Stimulated activated CD4-positive, alpha-beta T cell treated with anti-CD3 and anti-CD28 coated beads, Interleukin-4, amount 100 ng/mL, for 1 hour (primary cell): ENCODE measurements around the gene RREB1.

Source experiments
- DNase-seq: peaks from one replicate; pipeline ENCODE4 v3.0.0-alpha.2; 2020

RREB1 gene

DNA sequence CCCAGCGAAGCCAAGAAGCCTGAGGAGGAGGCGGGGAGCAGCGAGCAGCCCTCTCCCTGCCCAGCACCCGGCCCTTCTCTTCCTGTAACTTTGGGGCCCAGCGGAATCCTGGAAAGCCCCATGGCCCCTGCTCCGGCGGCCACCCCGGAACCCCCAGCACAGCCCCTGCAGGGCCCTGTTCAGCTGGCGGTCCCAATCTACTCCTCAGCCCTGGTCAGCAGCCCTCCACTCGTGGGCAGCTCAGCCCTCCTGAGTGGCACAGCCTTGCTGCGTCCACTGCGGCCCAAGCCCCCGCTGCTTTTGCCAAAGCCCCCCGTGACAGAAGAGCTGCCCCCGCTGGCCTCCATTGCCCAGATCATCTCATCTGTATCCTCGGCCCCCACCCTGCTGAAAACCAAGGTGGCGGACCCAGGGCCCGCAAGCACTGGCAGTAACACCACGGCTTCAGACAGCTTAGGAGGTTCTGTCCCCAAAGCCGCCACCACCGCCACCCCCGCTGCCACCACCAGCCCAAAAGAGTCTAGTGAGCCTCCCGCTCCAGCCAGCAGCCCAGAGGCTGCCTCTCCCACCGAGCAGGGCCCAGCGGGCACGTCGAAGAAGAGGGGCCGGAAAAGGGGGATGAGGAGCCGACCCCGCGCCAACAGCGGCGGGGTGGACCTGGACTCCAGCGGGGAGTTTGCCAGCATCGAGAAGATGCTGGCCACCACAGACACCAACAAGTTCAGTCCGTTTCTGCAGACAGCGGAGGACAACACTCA lies 123.4 kb downstream of the RREB1 start:
- no peak for DNase-seq

DNA sequence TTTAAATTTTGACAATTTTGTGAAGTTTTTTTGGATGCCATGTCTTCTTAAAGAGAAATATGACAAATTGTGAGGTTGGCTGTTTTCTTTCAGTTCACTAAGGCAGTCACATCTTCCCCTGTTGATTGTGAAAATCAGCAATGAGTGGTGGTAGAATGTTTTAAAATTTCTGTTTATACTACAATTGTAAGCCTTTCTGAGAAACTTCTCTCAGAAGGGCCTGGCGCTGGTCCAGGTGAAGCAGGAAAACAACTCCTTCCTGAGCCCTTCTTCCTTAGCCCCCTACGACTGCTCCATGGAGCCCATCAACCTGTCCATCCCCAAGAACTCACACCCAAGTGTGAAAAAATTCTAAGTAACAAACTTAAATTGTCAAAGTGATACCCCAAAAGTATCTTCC lies 124.6 kb downstream of the RREB1 start:
- no peak for DNase-seq

DNA sequence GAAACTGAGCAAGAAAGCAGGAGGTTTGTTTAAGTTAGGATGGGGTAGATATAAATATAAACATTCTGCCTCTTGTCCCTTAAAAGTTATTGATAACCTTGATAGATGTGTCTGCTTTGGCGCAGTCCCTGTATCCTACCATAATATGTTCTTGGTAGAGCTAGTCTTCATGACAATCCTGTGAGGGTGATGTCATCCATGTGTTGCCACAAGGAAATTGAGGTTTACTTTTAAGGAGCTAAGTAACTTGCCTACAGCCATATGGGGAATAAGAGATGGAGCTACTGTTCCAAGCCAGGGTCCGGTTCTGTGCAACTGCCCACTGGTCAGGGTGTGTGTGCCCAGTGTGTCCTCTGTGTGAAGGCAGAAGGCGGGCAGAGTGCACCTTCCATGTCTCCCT lies 126.8 kb downstream of the RREB1 start:
- DNase-seq, result no peak

DNA sequence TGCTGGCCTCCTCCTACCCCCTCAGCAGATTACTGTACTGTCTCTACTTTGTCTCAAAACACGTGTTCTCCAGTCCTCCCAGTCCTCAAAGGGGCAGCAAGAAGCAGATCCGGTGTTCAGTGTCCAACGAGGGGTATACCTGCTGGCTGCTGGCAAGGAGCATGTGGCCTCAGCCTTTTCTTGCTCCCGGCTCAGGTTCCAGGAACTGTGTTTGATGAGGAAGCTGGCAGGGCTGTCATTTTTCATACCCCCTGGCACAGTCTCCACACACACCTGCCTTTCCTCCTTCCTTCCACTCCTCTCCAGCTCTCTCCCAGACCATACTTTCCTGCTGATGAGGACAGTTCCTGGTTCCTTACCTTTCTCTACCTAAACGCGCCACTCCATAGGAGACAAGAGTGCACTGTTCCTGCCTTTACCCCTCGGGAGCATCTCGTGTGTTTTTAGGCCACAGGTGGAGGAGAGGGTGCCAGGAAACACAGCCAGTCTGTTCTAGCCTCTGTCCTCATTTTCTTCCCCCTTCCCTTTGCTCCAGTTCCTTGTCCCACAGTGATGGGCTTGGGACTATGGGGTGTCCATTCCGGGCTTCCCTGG lies 128.0 kb downstream of the RREB1 start:
- no peak for DNase-seq

DNA sequence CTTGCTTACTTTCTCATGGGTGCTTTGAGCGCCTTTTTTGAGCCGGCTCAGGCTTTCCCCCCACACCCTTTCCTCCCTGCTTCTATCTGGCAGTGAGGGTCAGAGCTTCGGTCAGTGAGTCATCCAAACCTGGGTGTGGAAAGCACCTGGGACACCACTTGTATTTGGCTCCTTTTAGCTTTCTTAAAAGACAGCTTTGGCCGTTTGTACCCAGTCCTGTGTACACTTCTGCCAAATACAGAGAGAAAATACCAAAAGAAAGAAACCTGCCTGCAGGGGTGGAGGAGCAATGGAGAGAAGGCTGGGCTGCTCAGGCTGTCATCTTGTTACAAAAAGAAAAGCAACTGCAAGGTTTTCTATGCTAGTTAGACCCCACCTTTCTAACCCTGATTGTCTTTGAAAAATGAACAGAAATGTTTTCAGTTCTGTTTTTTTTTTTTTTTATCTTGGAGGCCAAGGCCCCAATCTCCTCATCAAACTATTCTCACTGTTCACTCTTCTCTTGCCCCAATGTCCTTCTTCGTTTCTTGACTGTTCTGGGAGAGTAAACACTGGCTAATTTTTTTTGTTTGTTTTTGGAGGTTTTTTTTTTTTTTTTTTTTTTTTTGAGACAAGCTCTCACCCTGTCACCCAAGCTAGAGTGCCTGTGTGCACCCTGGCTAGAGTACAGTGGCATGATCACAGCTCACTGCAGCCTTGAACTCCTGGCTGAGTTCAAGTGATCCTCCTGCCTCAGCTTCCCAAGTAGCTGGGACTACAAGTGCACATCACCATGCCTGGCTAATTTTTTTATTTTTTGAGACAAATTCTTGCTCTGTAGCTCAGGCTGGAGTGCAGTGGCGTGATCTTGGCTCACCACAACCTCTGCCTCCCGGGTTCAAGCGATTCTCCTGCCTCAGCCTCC lies 128.8 kb downstream of the RREB1 start:
- DNase-seq, result no peak

DNA sequence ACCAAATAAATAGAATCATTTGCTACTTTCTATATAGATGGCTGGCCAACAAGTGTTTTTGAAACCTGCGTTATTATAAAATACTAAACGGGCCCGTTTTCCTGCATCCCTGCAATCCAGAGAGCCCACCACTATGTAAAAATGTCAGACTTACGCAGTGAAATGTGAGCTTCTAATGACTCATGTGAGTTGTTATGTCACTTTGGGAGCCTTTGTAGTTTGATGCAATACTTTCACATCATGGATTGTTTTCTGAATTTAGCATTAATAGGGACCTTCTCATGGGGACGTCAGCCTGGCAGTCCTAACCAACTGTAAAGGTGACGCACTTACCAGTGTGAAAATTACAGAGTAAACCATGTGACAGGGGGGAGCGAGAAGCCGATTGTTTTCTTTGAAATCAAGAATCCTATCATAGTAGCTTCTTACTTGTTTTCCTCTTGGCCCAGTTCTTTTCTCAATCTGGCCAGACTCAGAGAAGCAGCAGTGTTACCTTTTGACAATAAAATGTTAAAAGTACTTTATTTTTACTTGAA lies 130.0 kb downstream of the RREB1 start:
- no peak for DNase-seq

DNA sequence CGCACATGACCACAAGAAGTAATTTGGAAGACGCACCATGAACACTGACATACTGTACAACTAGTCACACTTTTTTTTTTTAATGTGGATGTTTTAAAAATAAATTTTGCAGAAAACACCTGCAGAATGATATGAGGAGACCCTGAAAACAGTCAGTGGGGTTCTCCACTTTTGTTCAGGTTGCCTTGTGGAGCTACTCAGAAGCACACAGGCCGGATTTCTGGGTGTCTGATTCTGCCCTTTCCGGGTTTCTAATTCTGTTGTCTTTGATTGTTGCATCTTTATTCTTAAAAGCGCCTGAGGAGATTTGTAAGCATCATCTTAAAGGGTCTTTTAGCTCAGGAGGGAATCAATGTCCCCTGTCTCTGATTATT lies 130.8 kb downstream of the RREB1 start:
- no peak for DNase-seq

DNA sequence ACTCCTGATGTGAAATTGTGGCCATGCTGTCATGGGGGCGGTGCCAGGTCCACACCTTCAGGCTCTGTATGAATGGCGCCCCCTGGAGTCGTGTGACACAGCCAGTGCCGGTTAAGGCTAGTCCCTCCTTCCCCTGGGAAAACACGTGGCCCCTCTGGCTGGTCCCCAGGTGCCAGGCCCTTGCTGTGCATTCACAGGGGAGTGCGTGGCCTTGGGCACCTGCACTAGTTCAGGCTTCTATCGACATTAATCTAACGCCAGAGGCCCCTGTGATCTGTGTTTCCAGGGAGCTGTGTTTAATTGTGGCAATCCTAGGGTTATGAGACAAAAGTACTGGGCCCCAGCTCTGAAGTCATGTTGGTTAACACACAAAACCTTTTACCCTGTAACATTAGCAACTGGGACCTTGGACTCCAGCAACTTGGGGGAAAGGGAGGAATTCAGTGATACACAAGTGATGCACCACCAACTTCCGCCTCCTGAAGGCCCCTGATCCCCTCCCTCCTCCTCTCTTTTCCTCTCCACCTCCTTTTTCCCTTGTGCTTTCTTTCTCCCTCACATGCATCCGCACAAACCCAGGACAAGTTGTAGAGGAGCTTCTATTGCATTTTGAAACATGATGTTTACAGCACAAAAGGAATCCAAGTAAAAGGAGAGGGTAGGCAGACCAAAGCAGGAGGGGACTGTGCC lies 131.3 kb downstream of the RREB1 start:
- peak; percentile 81 for DNase-seq

DNA sequence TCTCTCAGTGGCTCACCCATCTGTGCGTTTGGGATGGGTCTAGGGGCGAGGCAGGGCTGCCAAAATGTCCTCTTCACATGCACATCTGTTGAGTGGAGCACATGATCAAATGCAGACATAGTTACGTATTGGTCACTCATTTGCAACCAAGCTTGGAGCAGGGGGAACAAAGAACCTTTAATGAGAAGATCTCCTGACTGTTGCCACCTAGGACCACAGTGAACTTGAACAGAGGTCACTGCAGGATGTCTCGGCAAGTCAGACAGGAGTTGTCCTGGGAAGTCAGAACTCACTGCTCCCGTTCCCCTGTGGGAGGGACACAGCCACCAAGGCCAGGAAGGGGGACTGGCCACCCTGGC lies 131.8 kb downstream of the RREB1 start:
- no peak for DNase-seq

DNA sequence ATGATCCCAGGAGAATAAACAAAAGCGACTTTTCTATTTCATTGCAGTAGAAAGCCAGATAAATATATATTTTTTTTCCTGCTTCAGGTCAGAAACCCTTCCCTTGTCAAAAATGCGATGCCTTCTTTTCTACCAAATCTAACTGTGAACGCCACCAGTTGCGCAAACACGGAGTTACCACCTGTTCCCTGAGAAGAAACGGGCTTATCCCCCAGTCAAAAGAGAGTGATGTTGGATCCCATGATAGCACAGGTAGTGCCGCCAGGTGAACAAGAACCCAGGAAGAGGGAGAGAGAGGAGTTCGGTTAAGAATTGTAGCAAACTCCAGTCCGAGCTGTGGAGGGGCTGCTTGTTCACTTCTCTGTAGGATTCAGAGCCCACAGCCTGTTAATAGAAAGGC lies 132.6 kb downstream of the RREB1 start:
- DNase-seq, result no peak

DNA sequence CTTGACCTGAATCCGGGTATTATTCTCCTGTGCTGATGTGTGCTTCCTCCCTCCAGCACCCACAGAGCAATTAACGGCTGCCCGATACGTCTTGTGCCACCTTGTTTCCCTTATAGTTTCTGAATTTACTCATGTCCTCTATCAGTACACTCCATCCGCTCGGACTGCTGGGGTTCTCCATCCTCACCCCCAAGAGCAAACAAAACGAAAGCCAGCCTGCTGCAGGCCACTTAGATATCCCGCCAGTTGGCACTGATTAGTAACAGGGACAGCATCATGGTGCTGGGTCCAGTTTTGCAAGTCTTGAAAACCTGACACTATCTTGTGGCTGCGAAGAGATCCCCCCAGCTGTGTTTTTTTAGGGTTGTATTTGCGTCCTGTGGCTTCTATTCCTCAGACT lies 133.4 kb downstream of the RREB1 start:
- no peak for DNase-seq

DNA sequence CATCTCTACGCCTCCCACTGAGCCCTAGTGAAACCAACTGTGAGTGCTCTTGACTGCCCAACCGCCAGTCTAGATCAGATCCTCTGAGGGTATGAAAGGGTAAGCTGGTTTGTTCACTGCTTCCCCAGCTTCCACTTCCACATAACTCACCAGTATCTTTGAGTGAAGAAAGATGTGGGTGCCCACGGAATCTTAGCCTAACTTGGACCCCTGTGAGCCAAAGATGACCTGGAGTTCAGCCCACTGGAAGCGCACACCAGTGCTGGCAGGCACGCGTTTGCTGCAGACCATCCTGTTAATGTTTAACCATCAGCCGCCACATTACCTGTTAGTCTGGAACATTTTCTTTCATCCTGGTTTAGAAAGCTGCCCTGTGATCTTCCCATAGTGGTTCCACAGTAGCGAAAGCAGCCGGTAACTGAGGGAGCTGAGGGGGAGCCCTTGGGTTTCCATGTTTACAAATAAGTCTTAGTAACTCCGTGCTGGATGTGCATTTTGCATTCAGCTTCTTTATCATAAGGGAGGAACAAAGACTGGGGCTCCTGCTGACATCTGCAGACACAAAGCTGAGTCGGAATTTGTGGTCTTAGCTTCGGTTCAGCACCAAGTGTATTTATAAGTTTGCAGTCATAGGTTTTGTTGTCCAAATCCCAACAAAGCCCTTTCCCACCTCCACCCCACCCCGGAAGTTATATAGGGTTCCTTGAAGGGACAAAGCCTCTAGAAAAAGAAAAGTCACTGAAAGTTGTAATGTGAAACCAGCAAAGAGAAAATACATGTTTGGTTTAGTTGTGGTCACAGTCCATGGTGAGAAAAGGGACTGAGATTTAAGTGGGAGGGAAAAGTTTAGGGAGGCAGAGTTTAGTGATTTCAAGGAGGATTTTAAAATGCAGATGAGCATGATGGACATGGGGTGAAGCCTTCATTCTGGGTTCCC lies 134.2 kb downstream of the RREB1 start:
- no peak for DNase-seq

DNA sequence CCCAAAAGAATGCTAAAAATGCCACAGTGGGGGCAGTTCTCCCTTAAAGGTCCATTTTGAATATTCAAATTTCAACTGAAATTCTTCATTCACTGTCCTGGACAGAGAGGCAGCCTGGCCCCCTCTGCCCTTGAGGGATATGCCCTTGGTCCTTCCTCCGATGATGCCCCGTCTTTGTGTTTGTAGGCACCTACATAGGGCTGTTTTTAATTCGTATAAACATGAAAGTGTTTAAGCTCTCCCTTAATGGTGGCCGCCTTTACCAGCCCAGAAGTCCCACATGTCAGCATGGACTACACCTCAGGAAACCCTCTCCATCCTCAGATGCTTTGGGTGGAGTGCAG lies 135.0 kb downstream of the RREB1 start:
- no peak for DNase-seq

DNA sequence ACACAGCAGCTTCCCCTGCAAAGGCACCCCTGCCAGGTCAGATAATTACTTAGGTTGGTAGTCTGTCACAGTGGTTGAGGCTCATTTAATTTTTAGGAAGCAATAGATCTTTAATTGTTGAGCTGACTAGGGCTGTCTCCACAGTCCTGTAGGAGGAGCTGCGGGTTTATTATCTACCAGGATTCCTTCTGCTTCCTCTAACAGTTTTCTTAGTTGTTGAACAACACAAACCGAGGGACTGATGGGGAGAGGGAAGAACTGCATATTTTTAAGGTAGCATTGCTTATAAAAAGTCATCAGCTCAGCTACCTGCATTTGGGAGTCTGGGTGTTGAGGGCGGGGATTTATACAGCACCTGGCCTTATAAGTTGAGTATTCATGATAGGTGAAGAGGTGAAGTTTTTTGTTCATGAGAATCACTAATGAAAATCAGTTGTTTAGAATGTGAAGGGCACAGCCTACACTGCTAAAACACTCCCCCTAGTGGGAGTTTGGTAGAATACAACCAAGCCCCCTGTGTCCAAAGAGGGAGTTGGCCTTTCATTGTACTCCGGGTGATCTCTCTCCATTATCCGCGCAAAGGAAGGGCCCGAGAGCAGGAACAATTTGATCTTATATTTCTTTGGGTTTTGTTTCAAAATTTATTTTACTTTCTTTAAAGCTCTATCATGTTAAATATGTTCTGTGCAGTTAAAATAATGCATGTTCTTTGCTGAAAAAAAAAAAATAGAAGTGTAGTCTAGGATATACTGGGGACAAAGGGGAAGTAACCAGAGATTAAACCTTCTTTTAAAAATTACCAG lies 135.6 kb downstream of the RREB1 start:
- DNase-seq, result no peak

DNA sequence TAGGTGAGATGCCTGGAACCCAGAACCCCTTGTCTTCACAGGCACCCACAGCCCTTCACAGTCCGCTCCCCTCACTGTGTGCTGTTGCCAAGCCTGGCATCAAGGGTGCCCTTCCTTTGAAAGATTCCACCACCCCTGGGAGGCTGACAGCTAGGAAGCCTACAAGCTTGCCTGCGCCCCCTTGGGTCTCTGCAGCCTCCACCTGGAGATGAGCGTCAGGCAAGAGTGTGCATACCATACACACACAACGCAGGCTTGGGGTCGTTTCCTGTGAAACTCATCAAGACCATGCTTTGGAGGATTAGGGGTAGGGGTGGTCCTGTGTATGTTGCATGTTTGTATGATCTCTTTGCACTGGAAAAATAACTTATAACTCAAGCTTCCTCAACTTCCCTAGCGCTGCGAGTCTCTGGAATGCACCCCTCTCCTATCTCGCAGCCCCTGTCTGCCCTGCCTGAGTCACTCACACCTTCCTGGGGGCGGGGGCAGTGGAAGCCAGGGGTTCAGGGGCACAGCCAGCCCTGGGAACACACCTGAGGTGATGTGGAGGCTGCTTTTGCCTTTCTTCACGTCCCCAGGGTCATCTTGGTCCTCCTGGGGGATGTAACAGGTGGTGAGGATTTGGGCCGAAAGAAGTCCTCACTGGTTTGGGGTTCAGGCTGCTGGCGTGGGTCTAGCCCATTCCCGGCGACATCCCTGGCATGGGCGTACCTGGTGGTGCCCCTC lies 138.1 kb downstream of the RREB1 start:
- no peak for DNase-seq

DNA sequence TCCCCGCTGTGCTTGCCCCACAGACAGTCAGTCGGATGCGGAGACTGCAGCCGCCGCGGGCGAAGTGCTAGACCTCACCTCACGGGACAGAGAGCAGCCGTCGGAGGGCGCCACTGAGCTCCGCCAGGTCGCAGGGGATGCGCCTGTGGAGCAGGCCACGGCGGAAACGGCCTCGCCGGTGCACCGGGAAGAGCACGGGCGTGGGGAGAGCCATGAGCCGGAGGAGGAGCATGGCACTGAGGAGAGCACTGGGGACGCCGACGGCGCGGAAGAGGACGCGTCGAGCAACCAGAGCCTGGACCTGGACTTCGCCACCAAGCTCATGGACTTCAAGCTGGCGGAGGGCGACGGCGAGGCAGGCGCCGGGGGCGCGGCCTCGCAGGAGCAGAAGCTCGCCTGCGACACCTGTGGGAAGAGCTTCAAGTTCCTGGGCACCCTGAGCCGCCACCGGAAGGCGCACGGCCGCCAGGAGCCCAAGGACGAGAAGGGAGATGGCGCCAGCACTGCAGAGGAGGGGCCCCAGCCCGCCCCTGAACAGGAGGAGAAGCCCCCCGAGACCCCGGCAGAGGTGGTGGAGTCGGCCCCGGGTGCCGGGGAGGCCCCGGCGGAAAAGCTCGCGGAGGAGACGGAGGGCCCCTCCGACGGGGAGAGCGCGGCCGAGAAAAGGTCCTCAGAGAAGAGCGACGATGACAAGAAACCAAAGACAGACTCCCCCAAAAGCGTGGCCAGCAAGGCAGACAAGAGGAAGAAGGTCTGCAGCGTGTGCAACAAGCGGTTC lies 138.8 kb downstream of the RREB1 start:
- no peak for DNase-seq

DNA sequence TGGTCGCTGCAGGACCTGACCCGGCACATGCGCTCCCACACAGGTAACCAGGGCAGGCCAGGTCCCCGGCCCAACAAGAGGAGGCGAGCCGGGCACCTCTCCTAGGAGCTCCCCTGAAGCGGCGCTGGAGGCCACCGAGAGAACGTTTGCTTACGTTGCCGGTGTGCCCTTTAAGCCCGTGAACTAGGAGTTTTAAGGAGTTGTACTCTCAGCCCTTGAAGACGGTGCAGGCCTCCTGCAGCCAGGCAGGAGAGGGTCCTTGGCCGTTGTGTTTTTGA lies 139.4 kb downstream of the RREB1 start:
- no peak for DNase-seq

DNA sequence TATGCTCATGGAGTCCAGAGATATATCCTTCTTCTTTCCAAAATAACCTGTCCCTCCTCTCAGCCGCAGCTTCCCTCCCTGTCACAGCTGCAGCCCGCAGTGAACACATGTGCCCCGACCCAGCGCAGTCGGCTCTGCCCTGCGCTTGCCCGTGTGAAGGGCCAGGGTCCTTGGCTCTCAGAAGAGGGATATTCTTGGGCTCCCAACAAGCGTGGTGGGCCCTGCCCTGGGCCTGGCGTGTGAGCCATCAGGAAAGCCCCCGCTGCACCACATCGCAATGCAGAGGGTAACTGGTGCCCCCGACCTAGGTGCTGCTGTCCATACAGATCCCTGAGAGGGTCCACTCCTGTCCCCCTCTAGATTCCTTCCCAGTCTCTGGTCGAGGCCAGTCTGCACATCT lies 140.1 kb downstream of the RREB1 start:
- no peak for DNase-seq

DNA sequence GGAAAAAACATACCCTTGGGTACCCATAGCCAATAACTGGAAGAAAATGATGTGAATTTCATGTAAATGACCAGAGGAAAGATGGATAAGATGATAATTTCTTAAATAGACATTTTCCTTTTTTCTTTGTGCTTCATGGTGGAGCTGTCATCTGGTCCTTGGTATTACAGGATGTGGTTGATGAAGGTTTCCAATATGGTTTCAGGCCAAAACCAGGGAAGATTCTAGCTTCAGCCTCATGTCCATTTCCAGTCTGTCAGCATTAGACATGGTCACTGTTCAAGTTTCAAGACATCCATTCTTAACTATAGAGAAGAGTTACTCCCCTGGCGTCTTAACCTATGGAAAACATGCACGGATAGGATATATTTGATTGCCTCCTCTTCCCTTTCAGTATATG lies 141.6 kb downstream of the RREB1 start:
- no peak for DNase-seq
